Glutamatergic neuron (in vitro differentiated cells): ENCODE data around the gene CCBE1. TPM values are rescaled to one million over a fixed set of nuclear protein-coding genes. Genes with fewer than 3 reads are reported as not detected.
A peak's percentile ranks its signal among the peaks of the same experiment; 100 is the strongest.

Experiments
- DNase-seq: peaks from one replicate; pipeline ENCODE4 v3.0.0; 2022
- H3K27ac Mint-ChIP-seq: one replicate; pipeline ENCODE4 v1.8.0; 2020; ENCODE audit warnings: mild to moderate bottlenecking, mixed read lengths, inconsistent platforms; ENCODE audit not compliant: unreplicated experiment
- H3K27me3 Mint-ChIP-seq: one replicate; pipeline ENCODE4 v1.8.0; 2020; ENCODE audit warnings: mild to moderate bottlenecking, moderate library complexity, mixed read lengths, inconsistent platforms; ENCODE audit not compliant: unreplicated experiment
- H3K36me3 Mint-ChIP-seq: one replicate; pipeline ENCODE4 v1.8.0; 2020; ENCODE audit warnings: mild to moderate bottlenecking, mixed read lengths, inconsistent platforms; ENCODE audit not compliant: unreplicated experiment
- H3K4me1 Mint-ChIP-seq: one replicate; pipeline ENCODE4 v1.8.0; 2020; ENCODE audit warnings: mild to moderate bottlenecking, low read depth, mixed read lengths, inconsistent platforms; ENCODE audit not compliant: unreplicated experiment
- H3K4me3 Mint-ChIP-seq: one replicate; pipeline ENCODE4 v1.8.0; 2020; ENCODE audit warnings: mild to moderate bottlenecking, mixed read lengths, inconsistent platforms; ENCODE audit not compliant: unreplicated experiment
- H3K9me3 Mint-ChIP-seq: one replicate; pipeline ENCODE4 v1.8.0; 2020; ENCODE audit warnings: mild to moderate bottlenecking, moderate library complexity, mixed read lengths, inconsistent platforms; ENCODE audit not compliant: unreplicated experiment
- total RNA-seq: library from RNA; stranded (reverse); fragmentation: NEBNext Ultra II Directional; extraction: Animal tissue kit (Norgen Biotek cat#: 25700); gene quantifications from one replicate; pipeline ENCODE4 v1.2.1, GENCODE V29; 2021; ENCODE audit not compliant: unreplicated experiment
- TF ChIP-seq, protein P1 (sequence below): fragments of 200-600 bp; sonication (generic); IDR thresholded peaks from one replicate; pipeline ENCODE4 v1.5.0; 2021; ENCODE audit not compliant: partially characterized antibody, unreplicated experiment

CCBE1 gene
- total RNA-seq, 1 donor from 2014 or later: 0.81 TPM

DNA sequence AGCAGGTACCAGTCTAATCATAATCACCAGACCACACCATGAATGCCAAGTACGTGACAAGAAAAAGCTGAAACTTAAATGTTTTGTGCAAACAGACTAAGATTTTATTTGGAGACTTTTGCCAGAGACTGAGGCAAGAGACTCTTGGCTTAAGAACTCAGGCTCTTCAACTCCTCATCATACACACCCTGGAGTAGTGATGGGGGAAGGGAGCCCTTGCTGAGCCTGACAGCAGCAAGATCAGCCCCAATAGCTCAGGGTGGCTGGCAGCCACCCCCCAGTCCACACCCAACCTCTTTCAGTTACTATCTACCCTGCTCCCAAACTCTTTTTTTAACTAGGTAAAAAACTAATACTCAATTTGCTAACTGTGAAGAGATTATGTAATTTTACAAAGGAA, 114.8 kb downstream of the CCBE1 start:
- H3K4me3 Mint-ChIP-seq: no peak overlapping the region
- peaks cover 3% of the 10 kb centered on the region for H3K27me3 Mint-ChIP-seq
- DNase-seq: no peak
- TF ChIP-seq, protein P1, sequence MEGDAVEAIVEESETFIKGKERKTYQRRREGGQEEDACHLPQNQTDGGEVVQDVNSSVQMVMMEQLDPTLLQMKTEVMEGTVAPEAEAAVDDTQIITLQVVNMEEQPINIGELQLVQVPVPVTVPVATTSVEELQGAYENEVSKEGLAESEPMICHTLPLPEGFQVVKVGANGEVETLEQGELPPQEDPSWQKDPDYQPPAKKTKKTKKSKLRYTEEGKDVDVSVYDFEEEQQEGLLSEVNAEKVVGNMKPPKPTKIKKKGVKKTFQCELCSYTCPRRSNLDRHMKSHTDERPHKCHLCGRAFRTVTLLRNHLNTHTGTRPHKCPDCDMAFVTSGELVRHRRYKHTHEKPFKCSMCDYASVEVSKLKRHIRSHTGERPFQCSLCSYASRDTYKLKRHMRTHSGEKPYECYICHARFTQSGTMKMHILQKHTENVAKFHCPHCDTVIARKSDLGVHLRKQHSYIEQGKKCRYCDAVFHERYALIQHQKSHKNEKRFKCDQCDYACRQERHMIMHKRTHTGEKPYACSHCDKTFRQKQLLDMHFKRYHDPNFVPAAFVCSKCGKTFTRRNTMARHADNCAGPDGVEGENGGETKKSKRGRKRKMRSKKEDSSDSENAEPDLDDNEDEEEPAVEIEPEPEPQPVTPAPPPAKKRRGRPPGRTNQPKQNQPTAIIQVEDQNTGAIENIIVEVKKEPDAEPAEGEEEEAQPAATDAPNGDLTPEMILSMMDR: no peak
- peaks cover 4% of the 10 kb centered on the region for H3K9me3 Mint-ChIP-seq
- no peaks in the 10 kb centered on the region for H3K36me3 Mint-ChIP-seq
- peaks cover 18% of the 10 kb centered on the region for H3K4me1 Mint-ChIP-seq
- H3K27ac Mint-ChIP-seq: no peak overlapping the region

DNA sequence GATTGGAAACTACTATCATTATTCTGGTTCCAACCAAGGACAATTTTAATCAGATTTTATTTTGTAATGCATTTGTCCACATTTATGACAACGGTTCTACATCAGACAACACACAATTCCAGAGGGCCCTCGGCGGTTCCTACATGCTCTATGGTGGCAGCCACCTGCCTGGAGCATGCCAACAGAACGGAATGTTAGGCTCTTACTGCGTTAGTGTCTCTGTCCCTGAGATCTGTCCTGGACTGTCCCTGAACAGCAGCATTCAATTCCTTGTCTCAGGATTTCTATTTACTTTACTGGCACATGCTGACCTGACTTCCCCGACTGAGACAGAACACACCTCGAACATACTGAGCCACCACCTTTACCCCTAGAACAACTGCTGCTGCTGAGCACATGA, 117.7 kb downstream of the CCBE1 start:
- TF ChIP-seq, protein P1: no peak
- peaks cover 27% of the 10 kb centered on the region for H3K4me1 Mint-ChIP-seq
- no peak overlapping the region for H3K27ac Mint-ChIP-seq
- H3K9me3 Mint-ChIP-seq: peaks cover 7% of the 10 kb centered on the region
- H3K4me3 Mint-ChIP-seq: no peak overlapping the region
- no peak for DNase-seq
- no peaks in the 10 kb centered on the region for H3K36me3 Mint-ChIP-seq
- H3K27me3 Mint-ChIP-seq: peaks cover 3% of the 10 kb centered on the region

DNA sequence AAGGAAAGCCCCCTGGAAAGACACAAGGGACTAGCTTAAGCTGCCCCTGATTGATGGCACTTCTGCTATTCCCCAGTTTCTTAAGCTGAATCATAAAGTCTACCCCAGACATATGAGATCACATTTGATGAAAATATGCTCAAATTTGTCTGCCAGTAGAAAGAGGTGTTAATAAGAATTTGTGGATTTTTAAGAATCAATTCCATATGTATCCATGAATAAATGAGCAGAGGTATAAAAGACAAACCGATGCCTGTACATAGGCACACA, 119.9 kb downstream of the CCBE1 start:
- Mint-ChIP-seq H3K9me3 (peaks cover 7% of the 10 kb centered on the region), H3K27ac (peak overlapping the region; percentile 85), H3K4me3 (peak overlapping the region; percentile 30), H3K4me1 (peaks cover 30% of the 10 kb centered on the region), H3K36me3 (no peaks in the 10 kb centered on the region), H3K27me3 (peaks cover 3% of the 10 kb centered on the region)
- TF ChIP-seq, protein P1: no peak
- no peak for DNase-seq

DNA sequence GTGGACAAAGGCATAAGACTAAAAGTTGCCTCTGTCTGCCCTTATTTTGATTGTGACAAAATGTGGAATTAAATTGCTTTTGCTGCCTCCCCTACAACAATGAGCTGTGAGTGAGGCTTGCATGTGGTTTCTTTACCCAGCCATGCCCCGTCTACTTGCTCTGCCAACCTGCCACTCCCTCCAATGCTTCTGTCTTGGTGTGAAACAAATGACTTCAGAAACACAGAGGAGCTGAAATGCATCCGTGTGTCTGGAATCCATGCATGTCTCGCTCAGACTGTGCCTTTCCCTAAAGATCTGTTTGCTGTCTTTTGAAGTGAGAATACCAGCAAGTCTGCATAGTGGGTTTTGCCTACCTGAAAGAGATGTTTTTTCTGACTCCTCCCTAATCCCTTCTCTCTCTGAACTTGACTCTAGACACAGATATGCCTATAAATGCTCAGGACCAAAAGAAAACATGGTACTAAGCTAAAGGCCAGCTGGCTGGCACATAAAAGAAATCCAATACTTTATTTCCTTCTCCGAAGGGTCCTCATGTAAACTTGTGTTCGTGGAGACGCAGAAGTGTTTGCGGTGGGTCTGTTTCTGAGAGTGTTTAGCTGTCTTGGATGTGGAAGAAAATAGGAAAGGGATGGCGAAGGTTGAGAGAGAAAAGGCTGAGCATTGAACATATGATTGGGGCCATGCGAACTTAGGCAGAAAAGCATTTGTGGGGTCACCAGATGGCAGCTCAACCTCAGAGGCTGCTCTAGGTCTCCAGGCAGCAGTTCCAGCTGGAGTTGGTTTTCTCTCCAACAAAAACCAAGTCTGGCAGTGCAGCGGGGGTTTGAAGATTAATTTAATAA, 120.5 kb downstream of the CCBE1 start:
- Mint-ChIP-seq H3K4me3 (peak overlapping the region; percentile 7), H3K27ac (peak overlapping the region; percentile 85)

DNA sequence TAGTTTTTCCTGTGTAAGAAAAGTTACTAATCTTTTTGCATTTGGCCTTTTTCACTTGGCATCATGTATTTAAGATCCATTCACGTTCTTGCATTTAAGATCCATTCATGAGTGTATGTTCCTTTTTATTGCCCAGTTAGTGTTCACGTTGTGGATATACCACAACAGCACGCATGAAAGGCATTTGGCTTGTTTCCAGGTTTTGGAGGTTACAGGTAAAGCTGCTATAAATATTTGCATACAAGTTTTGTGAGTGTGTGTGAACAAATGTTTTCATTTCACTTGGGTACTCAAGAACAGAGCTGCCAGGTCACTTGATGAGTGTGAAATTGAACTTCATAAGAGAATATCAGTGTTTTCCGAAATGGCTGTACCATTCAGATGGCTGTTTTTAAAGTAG, 121.2 kb downstream of the CCBE1 start:
- H3K27me3 Mint-ChIP-seq: peaks cover 3% of the 10 kb centered on the region
- H3K36me3 Mint-ChIP-seq: no peaks in the 10 kb centered on the region
- no peak overlapping the region for H3K27ac Mint-ChIP-seq
- TF ChIP-seq, protein P1: no peak
- peaks cover 33% of the 10 kb centered on the region for H3K4me1 Mint-ChIP-seq
- peaks cover 7% of the 10 kb centered on the region for H3K9me3 Mint-ChIP-seq
- no peak overlapping the region for H3K4me3 Mint-ChIP-seq
- no peak for DNase-seq

More for the DNA sequence above, 120.5 kb downstream of the CCBE1 start:
- Mint-ChIP-seq H3K27me3 (peaks cover 3% of the 10 kb centered on the region), H3K36me3 (no peaks in the 10 kb centered on the region), H3K4me1 (peaks cover 30% of the 10 kb centered on the region), H3K9me3 (peaks cover 7% of the 10 kb centered on the region)
- TF ChIP-seq, protein P1: no peak
- DNase-seq: peak; percentile 25
